ENCODE data around the gene ASXL2. TPM values are rescaled to one million over a fixed set of nuclear protein-coding genes. Genes with fewer than 3 reads are reported as not detected.

ASXL2 gene
- total RNA-seq, 4 donors from 2014 or later, result 13.3 to 26.7 (median 16.8) TPM

GRCh38 chr2:25799301-25799700, 79.0 kb downstream of the ASXL2 start:
- Histone ChIP-seq H3K4me1 (peaks cover 0 to 6% (median 0%) of the 10 kb centered on the region in 3 donors), H3K27me3 (no peaks in the 10 kb centered on the region), H3K4me3 (no peak overlapping the region), H3K27ac (no peak overlapping the region), H3K9me3 (no peaks in the 10 kb centered on the region), H3K36me3 (peaks cover 0 to 62% of the 10 kb centered on the region in 2 donors)
- 100% methylated on average over 1 of the region's 1 CpG for WGBS, 2 donors (ENCODE audit: low coverage in 1 of 2)
- ATAC-seq, result no peak
- TF ChIP-seq EP300 (IDR thresholded peaks at IDR 0.05), result no peak
- no peak for TF ChIP-seq POLR2AphosphoS5 (IDR thresholded peaks at IDR 0.05)
- TF ChIP-seq POLR2A (IDR thresholded peaks at IDR 0.05), result no peak
- no peak for TF ChIP-seq CTCF (IDR thresholded peaks at IDR 0.05)

- H3K4me3 ChIP-seq, result no peak overlapping the region
- no peaks in the 10 kb centered on the region for H3K27me3 ChIP-seq
- TF ChIP-seq CTCF (IDR thresholded peaks at IDR 0.05) (no peak), POLR2AphosphoS5 (IDR thresholded peaks at IDR 0.05) (no peak), POLR2A (IDR thresholded peaks at IDR 0.05) (no peak), EP300 (IDR thresholded peaks at IDR 0.05) (no peak)
- ATAC-seq, result no peak
- H3K4me1 ChIP-seq, result peaks cover 0 to 6% (median 0%) of the 10 kb centered on the region in 3 donors
- 72 to 91% methylated on average over 4 to 5 of the region's 5 CpGs for WGBS, 2 donors (ENCODE audit: low coverage in 1 of 2)
- no peaks in the 10 kb centered on the region for H3K9me3 ChIP-seq
- no peak overlapping the region for H3K27ac ChIP-seq
- H3K36me3 ChIP-seq, result peaks cover 0 to 47% of the 10 kb centered on the region in 2 donors
These were observed 80.4 kb downstream of the ASXL2 start for GRCh38 chr2:25797620-25798488.

- TF ChIP-seq POLR2A (IDR thresholded peaks at IDR 0.05), result no peak
- no peak for TF ChIP-seq EP300 (IDR thresholded peaks at IDR 0.05)
- no peak for TF ChIP-seq POLR2AphosphoS5 (IDR thresholded peaks at IDR 0.05)
- TF ChIP-seq CTCF (IDR thresholded peaks at IDR 0.05), result no peak
- no peaks in the 10 kb centered on the region for H3K9me3 ChIP-seq
- peaks cover 0 to 6% (median 0%) of the 10 kb centered on the region in 3 donors for H3K4me1 ChIP-seq
- no peak for ATAC-seq
- no peak overlapping the region for H3K4me3 ChIP-seq
- no peak overlapping the region for H3K27ac ChIP-seq
- WGBS, 2 donors (ENCODE audit: low coverage in 1 of 2), result 73 to 89% methylated on average over 4 of the region's 4 CpGs
- H3K36me3 ChIP-seq, result peaks cover 0 to 34% of the 10 kb centered on the region in 2 donors
- no peaks in the 10 kb centered on the region for H3K27me3 ChIP-seq
These were observed 83.6 kb downstream of the ASXL2 start for GRCh38 chr2:25794544-25795276.

- no peaks in the 10 kb centered on the region for H3K27me3 ChIP-seq
- H3K36me3 ChIP-seq, result peaks cover 0 to 22% of the 10 kb centered on the region in 2 donors
- no peak for ATAC-seq
- H3K27ac ChIP-seq, result no peak overlapping the region
- H3K9me3 ChIP-seq, result no peaks in the 10 kb centered on the region
- 73 to 88% methylated on average over 3 to 5 of the region's 5 CpGs for WGBS, 2 donors (ENCODE audit: low coverage in 1 of 2)
- no peak for TF ChIP-seq CTCF (IDR thresholded peaks at IDR 0.05)
- no peak for TF ChIP-seq EP300 (IDR thresholded peaks at IDR 0.05)
- TF ChIP-seq POLR2A (IDR thresholded peaks at IDR 0.05), result no peak
- no peak for TF ChIP-seq POLR2AphosphoS5 (IDR thresholded peaks at IDR 0.05)
- H3K4me3 ChIP-seq, result no peak overlapping the region
- no peaks in the 10 kb centered on the region for H3K4me1 ChIP-seq
These were observed 88.1 kb downstream of the ASXL2 start for GRCh38 chr2:25790074-25790790.

All from gastroesophageal sphincter (tissue), 4 donors.